ENCODE data around the gene ACADM.

DNA sequence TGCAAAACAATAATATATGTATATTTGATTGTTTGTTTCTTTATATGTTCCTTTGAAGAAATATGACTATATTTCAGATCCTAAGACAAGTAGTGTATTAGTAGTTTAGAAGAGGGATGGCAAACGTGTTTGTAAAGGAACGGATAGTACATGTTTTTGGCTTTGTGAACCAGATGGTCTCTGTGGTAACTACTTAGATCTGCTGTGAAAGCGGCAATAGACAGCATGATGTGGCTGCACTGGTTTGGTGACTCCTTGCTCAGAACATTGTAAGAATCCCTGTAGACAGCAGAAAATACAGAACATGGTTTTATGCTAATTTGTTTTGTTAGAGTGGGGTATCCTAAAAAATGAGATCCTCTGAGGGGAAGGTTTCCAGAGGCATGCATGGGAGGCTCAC is 3.1 kb downstream of the ACADM start:
- TF ChIP-seq, protein P1, sequence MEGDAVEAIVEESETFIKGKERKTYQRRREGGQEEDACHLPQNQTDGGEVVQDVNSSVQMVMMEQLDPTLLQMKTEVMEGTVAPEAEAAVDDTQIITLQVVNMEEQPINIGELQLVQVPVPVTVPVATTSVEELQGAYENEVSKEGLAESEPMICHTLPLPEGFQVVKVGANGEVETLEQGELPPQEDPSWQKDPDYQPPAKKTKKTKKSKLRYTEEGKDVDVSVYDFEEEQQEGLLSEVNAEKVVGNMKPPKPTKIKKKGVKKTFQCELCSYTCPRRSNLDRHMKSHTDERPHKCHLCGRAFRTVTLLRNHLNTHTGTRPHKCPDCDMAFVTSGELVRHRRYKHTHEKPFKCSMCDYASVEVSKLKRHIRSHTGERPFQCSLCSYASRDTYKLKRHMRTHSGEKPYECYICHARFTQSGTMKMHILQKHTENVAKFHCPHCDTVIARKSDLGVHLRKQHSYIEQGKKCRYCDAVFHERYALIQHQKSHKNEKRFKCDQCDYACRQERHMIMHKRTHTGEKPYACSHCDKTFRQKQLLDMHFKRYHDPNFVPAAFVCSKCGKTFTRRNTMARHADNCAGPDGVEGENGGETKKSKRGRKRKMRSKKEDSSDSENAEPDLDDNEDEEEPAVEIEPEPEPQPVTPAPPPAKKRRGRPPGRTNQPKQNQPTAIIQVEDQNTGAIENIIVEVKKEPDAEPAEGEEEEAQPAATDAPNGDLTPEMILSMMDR (conservative IDR thresholded peaks at IDR 0.05) = no peak
- TF ChIP-seq ZFX (IDR thresholded peaks at IDR 0.05) = no peak

All from C4-2B (cell line).